Lung (tissue), 12 donors: ENCODE results near the gene AIF1L. TPM values are rescaled to one million over a fixed set of nuclear protein-coding genes. Genes with fewer than 3 reads are reported as not detected.
"Not testable (repeated sequence)": the region's sequence is repeated elsewhere in the genome, so short reads cannot be mapped to it uniquely, and the experiment has no call there.

Experiments
- ATAC-seq: fragments of 200-7000 bp; cut with Tn5 transposase; one replicate; pipeline ENCODE4 v1.9.1; 2020; ENCODE audit warnings: moderate number of reproducible peaks; ENCODE audit not compliant: insufficient read depth, low FRiP score
- DNase-seq, 3 donors: peaks; one replicate each; pipeline ENCODE4 v3.0.0-alpha.2; 2013 to 2017
- H3K27ac ChIP-seq, 2 donors: one replicate each; pipeline ENCODE4 v1.5.1; 2013; ENCODE audit warnings: mild to moderate bottlenecking in 2 of 2, moderate library complexity in 2 of 2, control low read depth in 1 of 2, inconsistent platforms in 1 of 2, low read depth in 1 of 2, low read length in 1 of 2
- H3K27me3 ChIP-seq, 3 donors: one replicate each; pipeline ENCODE4 v1.5.1; 2013; ENCODE audit warnings: low read length in 2 of 3; ENCODE audit not compliant: control insufficient read depth in 3 of 3, insufficient read depth in 3 of 3
- H3K36me3 ChIP-seq, 4 donors: one replicate each; pipeline ENCODE4 v1.5.1; 2013; ENCODE audit warnings: low read length in 4 of 4, mild to moderate bottlenecking in 1 of 4, moderate library complexity in 1 of 4; ENCODE audit not compliant: control insufficient read depth in 4 of 4, insufficient read depth in 4 of 4
- H3K4me1 ChIP-seq, 5 donors: one replicate each; pipeline ENCODE4 v1.5.1; 2013; ENCODE audit warnings: low read length in 5 of 5, mild to moderate bottlenecking in 2 of 5, moderate library complexity in 1 of 5; ENCODE audit not compliant: control insufficient read depth in 5 of 5, insufficient read depth in 5 of 5
- H3K4me3 ChIP-seq: one replicate; pipeline ENCODE4 v1.5.1; 2013; ENCODE audit warnings: mild to moderate bottlenecking, control low read depth, moderate library complexity
- H3K9ac ChIP-seq, 2 donors: one replicate each; pipeline ENCODE4 v1.5.1; 2013; ENCODE audit warnings: low read length in 2 of 2, control low read depth in 1 of 2; ENCODE audit not compliant: insufficient read depth in 1 of 2
- H3K9me3 ChIP-seq, 4 donors: one replicate each; pipeline ENCODE4 v1.5.1; 2013; ENCODE audit warnings: low read length in 3 of 4, mild to moderate bottlenecking in 1 of 4, moderate library complexity in 1 of 4; ENCODE audit not compliant: control insufficient read depth in 4 of 4, insufficient read depth in 3 of 4
- CTCF ChIP-seq: IDR thresholded peaks from 2 replicates; pipeline ENCODE4 v1.5.1; 2012; ENCODE audit warnings: mild to moderate bottlenecking; ENCODE audit errors: control extremely low read depth, extremely low read depth
- WGBS, 2 donors: extraction: QIAGEN DNeasy Blood & Tissue Kit; methylation state at CpG; one replicate each; pipeline ENCODE4 v1.1.7; 2013; 5-methylcytosine and 5-hydroxymethylcytosine counted together
- polyA plus RNA-seq, 2 donors: library from polyadenylated mRNA; stranded (reverse); fragments of 200-250 nt; gene quantifications; one replicate each; pipeline ENCODE4 v1.2.1, GENCODE V29; 2013
- total RNA-seq, 2 donors: library from RNA; depleted of rRNA in 1 of 2; stranded (reverse); fragments of >200 nt in 1 of 2; gene quantifications; one replicate each; pipeline ENCODE4 v1.2.1, GENCODE V29; 2014 to 2021
- donor health status: control.
- donor health status: control.
- donor health status: Bipolar disorder and iron deficiency.
- donor health status: healthy.
- donor health status: DM: yes; HTN: yes; CAD: no.

AIF1L gene
- total and polyA plus RNA-seq, 4 donors, result 3.2 to 16.5 (median 6.9) TPM

DNA sequence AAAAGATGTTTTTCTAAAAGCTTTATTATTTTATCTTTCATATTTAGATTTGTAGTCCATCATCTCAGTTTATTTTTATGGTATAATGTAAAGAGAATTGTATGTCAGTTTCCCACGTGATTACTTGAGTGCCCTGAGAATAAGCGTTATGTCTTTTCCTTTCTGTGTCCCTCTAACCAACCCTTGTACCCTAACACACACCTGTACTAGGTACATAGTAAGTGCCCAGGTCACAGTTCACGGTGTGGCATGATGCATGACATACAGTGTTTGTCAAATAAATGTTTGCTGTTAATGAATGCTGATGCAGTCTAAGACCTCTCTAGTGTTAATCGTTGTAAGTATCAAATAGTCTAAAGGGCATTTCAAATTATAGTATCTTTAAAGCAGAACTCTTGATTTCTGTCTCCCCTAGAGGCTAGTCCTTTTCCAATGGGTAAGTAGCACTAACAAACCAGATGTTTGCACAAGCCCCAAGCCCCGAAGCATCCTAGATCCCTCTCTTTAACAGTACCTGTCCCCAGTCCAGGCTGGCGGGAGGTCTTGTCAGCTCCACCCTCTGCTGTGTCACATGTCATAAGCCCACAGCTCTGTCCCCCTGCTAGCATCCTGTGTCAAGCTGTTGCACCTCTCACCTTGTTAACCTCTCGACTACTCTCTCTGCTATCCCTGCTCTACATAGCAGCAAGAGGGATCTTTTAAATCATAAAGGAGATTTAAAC, 52.8 kb downstream of the AIF1L start:
- H3K9me3 ChIP-seq, result no peaks in the 10 kb centered on the region
- no peak overlapping the region for H3K4me3 ChIP-seq
- H3K36me3 ChIP-seq, result peaks cover 6 to 61% (median 39%) of the 10 kb centered on the region in 4 donors
- no peak for TF ChIP-seq CTCF
- 83 to 87% methylated on average over 7 of the region's 7 CpGs for WGBS, 2 donors
- H3K27ac ChIP-seq, result no peak overlapping the region
- DNase-seq (no peak), ATAC-seq (no peak)
- H3K9ac ChIP-seq, result no peak overlapping the region
- H3K27me3 ChIP-seq, result no peaks in the 10 kb centered on the region
- no peaks in the 10 kb centered on the region for H3K4me1 ChIP-seq

GRCh38 chr9:131149688-131150053, 53.3 kb downstream of the AIF1L start:
- no peak for DNase-seq
- TF ChIP-seq CTCF, result no peak
- no peak overlapping the region for H3K9ac ChIP-seq
- H3K36me3 ChIP-seq, result peaks cover 6 to 58% (median 38%) of the 10 kb centered on the region in 4 donors
- no peak overlapping the region for H3K27ac ChIP-seq
- H3K4me3 ChIP-seq, result no peak overlapping the region
- no peaks in the 10 kb centered on the region for H3K4me1 ChIP-seq
- no peak for ATAC-seq
- H3K27me3 ChIP-seq, result no peaks in the 10 kb centered on the region
- H3K9me3 ChIP-seq, result no peaks in the 10 kb centered on the region
- WGBS, 2 donors, result 45 to 58% methylated on average over 5 of the region's 5 CpGs

DNA sequence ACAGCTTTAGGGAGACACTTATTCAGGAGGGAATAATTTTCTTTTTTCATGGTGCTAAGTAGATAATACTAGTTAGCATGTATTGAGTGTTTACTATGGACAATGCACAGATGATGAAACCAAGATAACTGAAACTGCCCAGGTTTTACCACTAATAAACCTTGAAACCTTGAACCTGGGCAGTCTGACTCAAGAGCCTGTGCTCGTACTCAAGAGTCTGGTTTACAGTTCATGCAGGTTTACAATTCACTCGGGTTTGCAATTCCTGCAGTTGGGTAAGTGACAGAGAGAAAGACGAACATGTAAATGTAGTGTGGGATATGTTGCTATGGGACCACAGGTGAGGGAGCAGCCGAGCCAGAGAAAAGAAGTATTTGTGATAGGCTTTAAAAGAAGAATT, 57.3 kb downstream of the AIF1L start:
- no peak for DNase-seq
- no peak for TF ChIP-seq CTCF
- Histone ChIP-seq H3K27ac (no peak overlapping the region), H3K36me3 (peaks cover 0 to 36% (median 21%) of the 10 kb centered on the region in 4 donors), H3K27me3 (no peaks in the 10 kb centered on the region), H3K9ac (no peak overlapping the region), H3K4me1 (no peaks in the 10 kb centered on the region), H3K4me3 (no peak overlapping the region), H3K9me3 (no peaks in the 10 kb centered on the region)
- 92 to 97% methylated on average over 4 of the region's 4 CpGs for WGBS, 2 donors
- no peak for ATAC-seq

DNA sequence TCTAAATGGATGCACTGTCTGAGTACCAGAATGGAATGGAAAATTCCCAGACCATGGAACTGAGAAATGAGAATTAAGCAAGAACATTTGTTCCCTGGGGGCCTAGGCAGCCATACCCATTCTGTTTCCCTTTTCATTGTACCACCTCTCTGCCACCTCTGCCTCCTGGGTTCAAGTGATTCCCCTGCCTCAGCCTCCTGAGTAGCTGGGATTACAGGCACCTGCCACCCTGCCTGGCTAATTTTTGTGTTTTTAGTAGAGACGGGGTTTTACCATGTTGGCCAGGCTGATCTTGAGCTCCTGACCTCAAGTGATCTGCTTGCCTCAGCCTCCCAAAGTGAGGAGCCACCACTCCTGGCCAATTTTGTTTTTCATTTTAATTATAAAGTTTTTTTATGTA, 62.3 kb downstream of the AIF1L start:
- not testable (repeated sequence) for H3K9ac ChIP-seq, H3K9me3 ChIP-seq, H3K4me1 ChIP-seq, H3K4me3 ChIP-seq, H3K27ac ChIP-seq, DNase-seq, H3K27me3 ChIP-seq, ATAC-seq
- 81 to 96% methylated on average over 1 of the region's 1 CpG for WGBS, 2 donors
- peaks cover 0 to 27% (median 16%) of the 10 kb centered on the region in 4 donors for H3K36me3 ChIP-seq
